GM23248 (cell line): Measurements from ENCODE around the gene TRIM37. TPM values are rescaled to one million over a fixed set of nuclear protein-coding genes. Genes with fewer than 3 reads are reported as not detected.

Experiments used
- DNase-seq: peaks from one replicate; pipeline ENCODE4 v3.0.0-alpha.2; 2015
- H2AFZ ChIP-seq: fragments of 200-600 bp; sonication (generic); 2 replicates; pipeline ENCODE4 v1.6.1; 2016; ENCODE audit warnings: antibody characterized with exemption
- H3F3A ChIP-seq: fragments of 200-600 bp; sonication (generic); 2 replicates; pipeline ENCODE4 v1.6.1; 2016; ENCODE audit warnings: mild to moderate bottlenecking, antibody characterized with exemption, mixed run types; ENCODE audit not compliant: insufficient read depth
- H3K27ac ChIP-seq: fragments of 200-600 bp; sonication (generic); 2 replicates; pipeline ENCODE4 v1.5.1; 2016; ENCODE audit warnings: mild to moderate bottlenecking
- H3K27me3 ChIP-seq: fragments of 200-600 bp; sonication (generic); replicated peaks from 2 replicates; pipeline ENCODE4 v1.6.1; 2016; ENCODE audit warnings: mild to moderate bottlenecking; ENCODE audit not compliant: insufficient read depth
- H3K36me3 ChIP-seq: fragments of 200-600 bp; sonication (generic); 2 replicates; pipeline ENCODE4 v1.6.1; 2016; ENCODE audit warnings: low read depth, mild to moderate bottlenecking
- H3K4me1 ChIP-seq: fragments of 200-600 bp; sonication (generic); 2 replicates; pipeline ENCODE4 v1.6.1; 2016; ENCODE audit warnings: mild to moderate bottlenecking; ENCODE audit not compliant: insufficient read depth
- H3K4me2 ChIP-seq: fragments of 200-600 bp; sonication (generic); one replicate; pipeline ENCODE4 v1.6.1; 2016; ENCODE audit warnings: mild to moderate bottlenecking; ENCODE audit not compliant: unreplicated experiment
- H3K4me3 ChIP-seq: fragments of 200-600 bp; sonication (generic); 2 replicates; pipeline ENCODE4 v1.5.1; 2016; ENCODE audit warnings: mild to moderate bottlenecking
- H3K79me2 ChIP-seq: fragments of 200-600 bp; sonication (generic); 2 replicates; pipeline ENCODE4 v1.6.1; 2016; ENCODE audit warnings: mild to moderate bottlenecking; ENCODE audit not compliant: insufficient read depth
- H3K9ac ChIP-seq: fragments of 200-600 bp; sonication (generic); 2 replicates; pipeline ENCODE4 v1.6.1; 2016; ENCODE audit warnings: mild to moderate bottlenecking
- H3K9me2 ChIP-seq: fragments of 200-600 bp; sonication (generic); 2 replicates; pipeline ENCODE4 v1.6.1; 2016; ENCODE audit warnings: mixed run types, mild to moderate bottlenecking, moderate library complexity; ENCODE audit not compliant: insufficient read depth
- H3K9me3 ChIP-seq: fragments of 200-600 bp; sonication (generic); one replicate; pipeline ENCODE4 v1.6.1; 2017; ENCODE audit warnings: low read depth
- H4K20me1 ChIP-seq: fragments of 200-600 bp; sonication (generic); 2 replicates; pipeline ENCODE4 v1.6.0; 2016; ENCODE audit not compliant: insufficient read depth
- EZH2 ChIP-seq: fragments of 200-600 bp; sonication (generic); IDR thresholded peaks from 2 replicates; pipeline ENCODE4 v1.6.1; 2018; ENCODE audit warnings: antibody characterized with exemption, mild to moderate bottlenecking; ENCODE audit not compliant: insufficient read depth, poor library complexity, severe bottlenecking
- EZH2phosphoT487 ChIP-seq: fragments of 200-600 bp; sonication (generic); IDR thresholded peaks from 2 replicates; pipeline ENCODE4 v1.6.1; 2018; ENCODE audit warnings: antibody characterized with exemption, moderate library complexity, mild to moderate bottlenecking, low read depth; ENCODE audit not compliant: insufficient read depth
- WGBS, 2 experiments: methylation state at CpG; one replicate each; pipeline ENCODE4 v1.1.6; 2015 to 2017; ENCODE audit warnings: low lambda C conversion rate in 2 of 2, low coverage in 1 of 2; ENCODE audit errors: missing lambda C conversion rate in 2 of 2; 5-methylcytosine and 5-hydroxymethylcytosine counted together
- in situ Hi-C: fragments of 300-500 bp; cut with MboI; formaldehyde crosslinking; loops from 2 replicates; pipeline ENCODE4 v1.15.0; 2020
- polyA plus RNA-seq: library from polyadenylated mRNA; unstranded; fragments of >200 nt; fragmentation: Nextera tagmentation; extraction: Ambion mirVana; gene quantifications from 2 replicates; pipeline ENCODE4 v1.2.1, GENCODE V29; 2016
- total RNA-seq: library from RNA; depleted of rRNA; stranded (reverse); fragments of >200 nt; shearing (Covaris generic); gene quantifications from 2 replicates; pipeline ENCODE4 v1.2.3, GENCODE V29; 2014

Gene TRIM37
- total and polyA plus RNA-seq, 2 experiments from 2014 or later, result 17.1 to 23.7 TPM

GRCh38 chr17:58996968-58997367, 109.7 kb downstream of the TRIM37 start:
- Histone ChIP-seq H3K36me3 (peaks cover 4% of the 10 kb centered on the region; the same call in 1 of the 2 replicates), H3K9ac (no peak overlapping the region), H3K4me2 (no peak overlapping the region), H3K27me3 (no peaks in the 10 kb centered on the region), H3F3A (0 out of 2 replicates have a peak, but pooled peaks cover under 1% of the 10 kb centered on the region), H3K79me2 (no peaks in the 10 kb centered on the region), H3K9me2 (no peaks in the 10 kb centered on the region), H3K9me3 (no peaks in the 10 kb centered on the region), H3K4me1 (peaks cover 14% of the 10 kb centered on the region), H3K4me3 (no peak overlapping the region), H2AFZ (no peak overlapping the region), H4K20me1 (no peaks in the 10 kb centered on the region), H3K27ac (no peak overlapping the region)
- in situ Hi-C loops, result loop anchor here (10.0 kb wide), 1 partner anchor 292 kb away; no protein-coding TSS in a partner anchor
- no peak for DNase-seq
- WGBS, 2 experiments, result 98 to 99% methylated on average over 4 of the region's 4 CpGs
- no peak for TF ChIP-seq EZH2
- TF ChIP-seq EZH2phosphoT487, result no peak

DNA sequence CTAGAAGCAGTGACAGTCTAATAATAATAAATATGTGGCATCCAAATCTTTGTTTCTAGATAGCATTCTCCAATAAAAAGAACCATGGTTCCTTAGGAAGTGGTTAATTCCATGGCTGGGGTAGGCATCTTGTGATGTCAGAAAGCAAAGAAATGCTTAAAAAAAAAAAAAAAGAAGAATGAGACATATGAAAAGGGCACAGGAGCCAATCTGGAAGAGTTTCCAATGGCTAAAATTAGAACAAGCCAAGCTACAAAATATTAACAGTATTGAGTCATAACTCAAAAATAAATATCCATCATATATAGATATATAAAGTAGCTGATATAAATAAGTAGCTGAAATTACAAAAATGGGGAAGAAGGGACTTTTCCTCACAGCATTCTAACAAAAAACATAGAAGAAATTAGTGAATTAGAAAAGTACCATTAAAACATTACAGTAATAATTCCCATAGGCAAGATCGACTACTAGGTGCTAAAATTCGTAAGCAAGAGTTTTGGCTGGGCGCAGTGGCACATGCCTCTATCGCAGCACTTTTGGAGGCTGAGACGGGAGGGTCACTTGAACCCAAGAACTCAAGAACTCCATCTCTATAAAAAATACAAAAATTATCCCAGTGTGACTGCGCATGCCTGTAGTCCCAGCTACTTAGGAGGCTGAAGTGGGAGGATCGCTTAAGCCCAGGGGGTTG, 111.3 kb downstream of the TRIM37 start:
- no peaks in the 10 kb centered on the region for H3K9me3 ChIP-seq
- peak; percentile 43 for DNase-seq
- H3K79me2 ChIP-seq, result no peaks in the 10 kb centered on the region
- H2AFZ ChIP-seq, result no peak overlapping the region
- no peaks in the 10 kb centered on the region for H4K20me1 ChIP-seq
- no peaks in the 10 kb centered on the region for H3K9me2 ChIP-seq
- no peak overlapping the region for H3K4me2 ChIP-seq
- 96 to 99% methylated on average over 7 of the region's 7 CpGs for WGBS, 2 experiments
- H3K27ac ChIP-seq, result no peak overlapping the region
- no peak overlapping the region for H3K4me3 ChIP-seq
- H3K9ac ChIP-seq, result no peak overlapping the region
- no peaks in the 10 kb centered on the region for H3K27me3 ChIP-seq
- in situ Hi-C loops, result loop anchor here (10.0 kb wide), 1 partner anchor 291 kb away; no protein-coding TSS in a partner anchor
- peaks cover 19% of the 10 kb centered on the region for H3K4me1 ChIP-seq
- peaks cover 4% of the 10 kb centered on the region; the same call in 1 of the 2 replicates for H3K36me3 ChIP-seq
- no peak for TF ChIP-seq EZH2
- no peak for TF ChIP-seq EZH2phosphoT487
- H3F3A ChIP-seq, result 0 out of 2 replicates have a peak, but pooled peaks cover 6% of the 10 kb centered on the region

DNA sequence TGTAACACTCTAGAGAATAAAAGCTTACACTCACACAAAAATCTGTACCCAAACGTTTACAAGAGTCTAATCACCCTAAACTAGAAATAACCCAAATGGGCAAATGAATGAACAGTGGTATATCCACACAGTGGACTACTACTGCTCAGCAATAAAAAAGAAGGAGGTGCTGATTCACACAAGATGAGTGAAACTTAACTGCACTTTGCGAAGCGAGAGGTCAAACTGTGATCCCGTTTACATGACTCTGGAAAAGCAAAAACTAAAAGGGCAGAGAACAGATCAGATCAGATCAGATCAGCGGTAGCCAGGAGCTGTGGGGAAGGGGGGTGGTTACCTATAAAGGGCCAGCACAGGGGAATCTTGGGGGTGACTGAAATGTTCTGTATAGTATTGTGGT, 113.4 kb downstream of the TRIM37 start:
- 95 to 98% methylated on average over 5 of the region's 5 CpGs for WGBS, 2 experiments
- no peaks in the 10 kb centered on the region for H3K9me3 ChIP-seq
- DNase-seq, result no peak
- no peak overlapping the region for H3K9ac ChIP-seq
- H3K4me2 ChIP-seq, result no peak overlapping the region
- no peaks in the 10 kb centered on the region for H3K36me3 ChIP-seq
- H3K79me2 ChIP-seq, result no peaks in the 10 kb centered on the region
- no peaks in the 10 kb centered on the region for H3K9me2 ChIP-seq
- no peak overlapping the region for H3K4me3 ChIP-seq
- TF ChIP-seq EZH2phosphoT487, result no peak
- no peak for TF ChIP-seq EZH2
- H4K20me1 ChIP-seq, result no peaks in the 10 kb centered on the region
- 0 out of 2 replicates have a peak, but pooled peaks cover 6% of the 10 kb centered on the region for H3F3A ChIP-seq
- no peaks in the 10 kb centered on the region for H3K27me3 ChIP-seq
- no peak overlapping the region for H2AFZ ChIP-seq
- in situ Hi-C loops, result loop anchor here (10.0 kb wide), 1 partner anchor 289 kb away; no protein-coding TSS in a partner anchor
- H3K27ac ChIP-seq, result 0 out of 2 replicates have a peak overlapping the region, but pooled peaks have one; percentile 28
- H3K4me1 ChIP-seq, result peaks cover 19% of the 10 kb centered on the region

- Histone ChIP-seq H3K79me2 (no peaks in the 10 kb centered on the region), H2AFZ (no peak overlapping the region), H3K9ac (no peak overlapping the region), H3K4me1 (peaks cover 19% of the 10 kb centered on the region), H3K9me3 (no peaks in the 10 kb centered on the region), H3K4me3 (no peak overlapping the region), H4K20me1 (no peaks in the 10 kb centered on the region), H3K9me2 (no peaks in the 10 kb centered on the region), H3K27ac (peak overlapping the region; percentile 44), H3K27me3 (no peaks in the 10 kb centered on the region), H3F3A (0 out of 2 replicates have a peak, but pooled peaks cover 6% of the 10 kb centered on the region), H3K36me3 (no peaks in the 10 kb centered on the region), H3K4me2 (peak overlapping the region; percentile 17)
- WGBS, 2 experiments, result 59 to 62% methylated on average over 4 of the region's 4 CpGs
- in situ Hi-C loops, result loop anchor here (10.0 kb wide), 1 partner anchor 287 kb away; no protein-coding TSS in a partner anchor
- no peak for TF ChIP-seq EZH2phosphoT487
- TF ChIP-seq EZH2, result no peak
- peak; percentile 74 for DNase-seq
Observed at GRCh38 chr17:58991718-58992331, 114.9 kb downstream of the TRIM37 start.
